ENCODE results near the gene GABRG3.

The GABRG3 gene

DNA sequence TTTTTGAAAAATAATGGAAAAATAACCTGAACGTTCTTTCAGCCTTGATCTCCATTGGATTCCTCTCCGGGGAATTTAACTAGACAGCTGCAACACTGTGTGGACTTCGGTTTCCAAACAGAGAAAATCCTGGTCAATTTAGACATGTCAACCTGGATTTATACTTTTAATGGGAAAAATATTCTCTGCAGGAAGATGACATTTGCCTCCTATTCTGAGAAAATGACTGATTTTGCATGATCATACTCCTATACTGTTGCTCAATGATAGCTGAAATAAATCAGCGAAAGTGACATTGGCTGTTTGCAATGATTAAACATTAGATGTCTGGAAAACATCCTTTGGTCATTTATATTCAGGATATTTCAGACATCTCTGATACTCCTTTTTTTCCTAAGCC lies 94.8 kb downstream of the GABRG3 start:
- DNase-seq = no peak

DNA sequence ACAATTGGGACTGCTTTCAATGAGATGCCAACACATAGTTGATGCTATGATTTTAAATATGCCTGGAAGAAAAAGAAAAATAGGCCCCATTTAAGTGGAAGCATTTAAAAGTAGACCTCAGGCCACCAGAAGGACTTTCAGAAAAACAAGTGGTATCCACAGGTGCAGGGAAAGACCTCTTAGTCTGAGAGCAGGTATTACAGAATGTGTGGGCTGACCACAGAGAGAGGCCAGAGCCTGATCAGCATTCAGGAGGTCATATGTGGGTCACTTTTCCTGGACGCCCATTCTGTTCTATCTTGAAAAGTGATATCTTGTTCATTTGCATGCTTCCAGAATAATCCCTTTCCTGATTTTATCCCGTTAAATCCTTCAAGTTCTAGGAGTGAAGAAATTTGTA lies 95.5 kb downstream of the GABRG3 start:
- DNase-seq = no peak

DNA sequence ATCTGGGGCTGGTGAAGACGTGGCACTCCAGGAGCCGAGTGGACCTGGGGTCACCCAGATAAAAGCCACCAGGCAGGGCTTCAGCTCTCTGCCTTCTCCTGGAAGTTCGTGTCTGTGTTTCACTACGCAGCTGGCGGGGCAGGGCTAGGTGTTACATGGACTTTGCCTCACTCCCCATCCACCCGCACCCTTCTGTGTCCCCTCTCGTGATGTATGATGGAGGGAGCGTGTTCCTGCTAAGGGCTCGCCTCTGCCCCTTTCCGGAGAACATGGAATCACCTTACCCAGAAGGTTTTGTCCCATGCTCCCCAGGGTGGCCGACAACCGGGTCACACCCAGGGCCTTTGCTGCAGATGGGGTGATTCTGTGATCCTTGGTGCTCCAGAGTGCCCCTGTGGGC lies 96.2 kb downstream of the GABRG3 start:
- DNase-seq = no peak

DNA sequence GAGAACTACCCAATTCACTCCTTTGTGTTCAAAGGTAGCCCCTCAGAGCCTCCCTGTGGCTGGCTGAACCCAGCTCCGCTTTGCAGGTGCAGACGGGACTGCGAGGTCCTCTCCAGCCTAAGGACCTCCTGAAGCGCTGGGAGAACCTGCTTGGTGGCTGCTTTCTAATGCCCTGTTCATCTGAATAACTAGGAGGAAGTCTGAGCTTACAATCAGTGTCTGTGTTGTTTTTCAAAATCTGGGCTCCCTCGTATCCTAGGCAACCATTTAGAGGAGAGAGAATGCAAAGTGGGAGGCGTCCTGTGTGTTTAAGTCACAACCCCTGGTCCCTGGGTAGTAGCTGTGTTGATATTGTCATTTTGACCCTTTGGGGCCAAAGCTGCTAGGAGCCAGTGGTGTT lies 99.9 kb downstream of the GABRG3 start:
- no peak for DNase-seq

DNA sequence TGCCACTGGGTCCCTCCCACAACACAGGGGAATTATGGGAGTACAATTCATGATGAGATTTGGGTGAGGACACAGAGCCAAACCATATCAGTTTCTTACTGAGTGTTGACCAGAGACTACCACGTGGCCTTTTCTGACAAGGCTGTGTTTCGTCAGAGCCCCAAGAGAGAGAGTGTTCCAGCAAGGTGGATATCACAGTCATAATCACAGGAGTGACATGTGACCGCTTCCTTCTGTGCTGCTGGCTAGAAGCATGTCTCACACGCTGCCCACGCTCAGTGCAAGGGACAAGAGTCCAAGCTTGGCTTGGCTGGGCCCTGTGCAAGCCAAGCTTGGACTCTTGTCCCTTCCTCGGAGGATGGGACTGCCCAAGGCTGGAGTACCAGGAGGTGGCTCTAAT lies 103.2 kb downstream of the GABRG3 start:
- no peak for DNase-seq

DNA sequence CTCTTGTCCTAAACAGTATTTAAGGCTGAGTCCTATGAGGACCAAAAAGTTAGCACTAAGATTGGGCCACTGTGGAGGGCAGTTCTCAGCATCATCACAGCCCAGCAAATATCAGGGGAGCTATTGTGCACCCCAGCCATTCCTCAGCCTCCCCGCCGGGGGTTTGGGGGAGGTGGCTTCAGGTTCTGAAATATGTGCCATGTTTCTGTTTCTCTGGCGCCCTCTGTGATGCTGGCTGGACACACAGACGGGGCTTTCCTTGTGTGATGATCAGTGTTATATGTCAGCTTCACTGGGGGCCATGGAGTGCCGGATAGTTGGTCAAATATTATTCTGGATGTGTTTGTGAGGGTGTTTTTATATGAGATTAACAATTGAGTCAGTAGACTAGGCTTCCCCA lies 106.8 kb downstream of the GABRG3 start:
- DNase-seq = no peak

DNA sequence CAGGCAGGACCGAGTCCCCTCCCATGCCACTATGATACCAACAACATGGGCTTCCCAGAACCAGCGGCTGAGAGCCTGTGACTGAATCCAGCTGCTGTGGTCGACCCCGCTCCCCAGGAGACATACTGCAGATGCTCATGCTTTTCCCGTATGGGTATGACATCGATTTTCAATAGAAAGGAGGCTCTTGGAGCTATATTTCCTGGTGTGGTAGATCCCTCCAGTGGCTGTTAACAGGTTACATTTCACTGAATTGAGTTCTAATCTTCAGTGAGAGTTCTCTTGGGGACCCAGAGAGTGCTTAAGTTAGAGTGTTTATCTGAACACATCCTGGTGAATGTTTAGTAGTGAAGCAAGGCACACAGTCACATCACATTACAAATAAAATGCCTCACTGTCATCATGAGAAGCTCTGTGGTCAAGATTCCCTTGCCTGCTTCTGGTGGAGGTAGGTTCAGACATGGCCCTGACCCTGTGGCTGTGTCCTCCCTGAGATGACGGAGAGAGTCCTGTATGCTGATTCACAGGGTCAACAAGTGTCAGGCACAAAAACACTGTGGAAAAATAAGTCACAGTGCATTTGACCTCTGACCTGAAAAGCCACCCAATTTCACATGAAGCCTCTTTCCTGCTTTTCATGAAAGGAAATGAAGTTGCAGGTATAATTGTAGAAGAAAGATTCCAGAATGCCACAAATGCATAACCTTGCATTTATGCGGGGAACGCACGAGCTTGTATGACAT lies 110.9 kb downstream of the GABRG3 start:
- no peak for DNase-seq

DNA sequence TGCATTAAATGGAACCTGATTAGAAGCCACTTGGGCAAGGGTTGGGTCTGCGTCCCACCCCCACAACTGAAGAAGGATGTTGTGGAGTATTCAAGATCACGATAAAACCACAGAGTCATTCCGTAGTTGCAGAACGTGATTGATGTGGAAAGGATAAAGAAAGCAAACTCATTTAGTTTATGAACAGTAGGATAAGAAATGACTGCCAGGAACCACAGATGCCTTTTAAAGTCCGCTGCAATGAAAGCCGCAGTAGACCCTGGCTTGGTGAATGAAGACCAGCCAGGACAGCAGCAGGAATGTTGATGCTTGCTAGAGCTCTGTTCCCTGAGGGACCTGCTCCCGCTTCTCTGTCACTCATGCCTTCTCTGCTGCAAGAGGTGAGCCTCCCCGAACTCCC lies 111.5 kb downstream of the GABRG3 start:
- DNase-seq = no peak

DNA sequence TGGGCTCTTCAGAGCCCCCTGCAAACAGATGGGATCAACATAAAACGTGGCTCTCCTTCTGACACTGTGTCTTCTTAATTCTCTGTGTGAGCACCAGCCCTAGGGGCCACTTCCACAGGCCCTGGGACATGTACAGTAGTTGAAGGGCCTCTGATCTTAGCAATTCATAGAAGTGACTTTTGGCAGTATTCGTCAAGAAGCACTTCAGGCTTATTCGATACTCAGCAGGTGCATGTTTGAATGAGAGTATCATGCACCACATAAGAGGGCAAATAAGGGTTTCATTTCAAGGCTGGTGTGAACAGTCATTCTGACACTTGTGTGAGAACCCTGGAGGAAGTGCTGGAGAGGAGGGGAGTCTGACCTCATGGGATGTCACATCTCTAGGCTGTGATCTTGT lies 113.9 kb downstream of the GABRG3 start:
- no peak for DNase-seq

DNA sequence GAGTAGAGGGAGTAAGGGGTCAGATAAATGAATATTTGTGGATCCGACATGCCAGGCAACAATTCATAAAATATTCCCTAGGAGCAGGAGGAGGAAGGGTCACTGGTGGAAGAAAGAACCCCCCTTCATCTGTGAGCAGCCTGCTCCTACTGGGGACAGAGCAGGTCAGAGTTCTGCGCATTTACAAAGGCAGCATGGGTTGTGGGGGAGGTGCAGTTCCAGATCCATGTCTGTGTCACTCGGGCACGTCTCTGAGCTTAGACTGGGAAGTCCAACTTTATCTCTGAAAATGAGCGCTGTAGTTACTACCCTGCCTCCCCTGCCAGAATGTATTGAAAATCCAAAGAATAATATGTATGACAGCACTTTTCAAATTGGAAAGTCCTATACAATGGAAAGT lies 115.2 kb downstream of the GABRG3 start:
- DNase-seq = no peak

DNA sequence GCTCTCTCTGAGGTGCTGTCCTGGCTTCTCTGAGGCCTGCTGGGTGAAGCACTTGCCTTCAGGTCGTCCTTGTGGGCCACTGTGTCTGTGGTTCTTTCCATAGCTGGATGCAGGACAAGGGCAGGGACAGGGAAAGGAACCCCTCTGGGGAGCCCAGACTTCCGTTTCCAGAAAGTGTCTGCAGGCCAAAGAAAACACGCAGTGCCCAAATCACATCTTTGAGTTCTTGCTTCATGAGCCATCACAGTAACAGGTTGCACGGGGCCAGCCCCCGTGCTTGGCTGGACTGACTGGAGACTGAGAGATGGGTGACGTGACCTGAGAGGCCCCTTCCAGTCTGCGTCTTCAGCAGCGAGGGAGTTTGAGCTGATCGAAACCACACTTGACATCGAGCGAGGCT lies 115.8 kb downstream of the GABRG3 start:
- no peak for DNase-seq

DNA sequence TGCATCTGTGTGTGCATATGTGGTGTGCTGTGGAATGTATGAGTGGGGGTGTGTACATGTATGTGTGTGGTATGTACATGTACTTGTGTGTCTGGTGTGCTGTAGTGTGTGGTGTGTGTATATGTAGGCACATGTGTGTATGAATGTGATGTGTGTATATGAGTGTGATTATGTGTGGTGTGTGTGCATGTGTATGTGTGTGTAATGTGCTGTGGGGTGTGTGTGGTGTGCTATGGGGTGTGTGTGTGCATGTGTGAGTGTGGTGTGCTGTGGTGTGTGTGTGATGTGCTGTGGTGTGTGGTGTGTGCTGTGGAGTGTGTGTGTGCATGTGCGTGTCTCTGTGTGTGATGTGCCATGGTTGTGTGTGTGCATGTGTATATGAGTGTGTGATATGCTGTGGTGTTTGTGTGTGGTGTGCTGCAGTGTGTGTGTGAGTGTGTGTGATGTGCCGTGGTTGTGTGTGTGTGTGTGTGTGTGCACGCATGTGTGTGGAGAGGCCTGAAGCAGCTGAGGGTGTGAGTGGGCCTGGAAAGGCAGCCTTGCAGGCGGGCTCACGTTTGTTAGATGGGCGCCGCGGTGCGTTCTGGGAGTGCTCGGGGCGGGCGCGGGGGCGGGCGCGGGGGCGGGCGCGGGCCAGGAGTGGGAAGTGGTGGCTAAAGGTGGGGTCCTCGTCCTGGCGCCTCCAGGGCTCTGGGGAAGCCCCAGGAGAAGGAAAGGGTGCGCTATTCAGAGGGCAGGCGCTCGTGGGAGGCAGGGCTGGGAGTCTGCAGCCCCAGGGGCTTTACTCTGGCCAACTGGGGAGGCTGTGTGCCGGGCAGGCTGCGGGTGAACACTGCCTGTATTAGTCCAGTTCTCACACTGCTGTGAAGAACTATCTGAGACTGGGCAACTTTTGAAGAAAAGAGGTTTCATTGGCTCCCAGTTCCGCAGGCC lies 116.9 kb downstream of the GABRG3 start:
- no peak for DNase-seq

DNA sequence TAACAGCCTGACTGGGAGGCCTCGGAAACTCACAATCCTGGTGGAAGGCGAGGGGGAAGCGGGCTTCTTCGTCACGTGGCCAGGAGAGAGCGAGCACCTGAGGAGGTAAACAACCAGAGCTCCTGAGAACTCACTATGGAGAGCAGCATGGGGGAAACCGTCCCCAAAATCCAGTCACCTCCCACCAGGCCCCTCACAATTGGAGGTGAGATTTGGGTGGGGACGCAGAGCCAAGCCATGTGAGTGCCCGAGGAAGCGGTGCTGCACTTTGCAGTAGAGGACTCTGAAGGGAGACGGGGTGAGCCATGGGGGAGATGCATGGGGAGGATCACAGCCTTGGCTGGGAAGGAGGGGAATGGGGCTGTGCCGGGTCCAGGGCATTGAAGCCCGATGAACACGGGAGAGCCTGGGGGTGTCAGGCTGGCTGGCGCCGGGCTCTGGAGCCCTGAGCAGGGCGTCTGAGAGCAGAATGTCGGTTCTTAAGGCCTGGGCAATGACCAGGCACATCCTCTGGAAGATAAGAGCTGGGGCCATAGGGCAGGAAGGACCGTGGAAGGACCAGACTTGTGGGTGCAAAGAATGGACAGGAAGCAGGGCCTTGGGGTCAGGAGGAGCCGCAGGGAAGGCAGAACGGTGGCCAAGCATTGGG lies 117.7 kb downstream of the GABRG3 start:
- DNase-seq = no peak

DNA sequence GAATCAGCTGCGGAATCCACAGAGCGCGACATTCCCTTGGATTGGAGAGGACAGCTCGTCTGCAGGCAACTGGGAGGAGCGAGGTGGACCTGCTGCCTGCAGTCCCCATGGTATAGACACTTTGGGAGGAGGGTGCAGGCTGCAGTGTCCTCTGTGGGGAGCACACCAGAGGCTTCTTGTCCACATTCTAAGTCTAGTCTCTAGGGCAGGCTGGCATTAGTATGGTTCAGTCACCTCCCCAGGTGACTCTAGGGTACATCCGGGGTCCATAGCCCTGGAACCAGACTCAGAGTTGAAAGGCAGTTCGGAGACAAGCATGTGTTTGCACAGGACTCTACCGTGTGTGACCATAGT lies 118.2 kb downstream of the GABRG3 start:
- DNase-seq = no peak

DNA sequence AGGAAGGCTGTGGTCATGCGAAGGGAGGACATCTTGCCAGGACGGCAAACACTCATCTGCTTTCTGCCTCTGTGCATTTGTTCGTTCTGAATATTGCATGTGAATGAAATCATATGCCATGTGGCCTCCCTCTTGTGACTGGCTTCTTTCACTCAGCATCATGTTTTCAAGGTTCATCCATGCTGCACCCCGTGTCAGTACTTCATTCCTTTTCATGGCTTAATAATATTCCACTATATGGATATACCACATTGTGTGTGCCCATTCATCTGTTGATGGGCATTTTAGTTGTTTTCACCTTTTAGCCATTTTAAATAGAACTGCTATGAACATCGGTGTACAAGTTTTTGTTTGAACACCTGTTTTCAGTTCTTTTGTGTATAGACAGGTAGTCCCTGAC lies 118.7 kb downstream of the GABRG3 start:
- no peak for DNase-seq

DNA sequence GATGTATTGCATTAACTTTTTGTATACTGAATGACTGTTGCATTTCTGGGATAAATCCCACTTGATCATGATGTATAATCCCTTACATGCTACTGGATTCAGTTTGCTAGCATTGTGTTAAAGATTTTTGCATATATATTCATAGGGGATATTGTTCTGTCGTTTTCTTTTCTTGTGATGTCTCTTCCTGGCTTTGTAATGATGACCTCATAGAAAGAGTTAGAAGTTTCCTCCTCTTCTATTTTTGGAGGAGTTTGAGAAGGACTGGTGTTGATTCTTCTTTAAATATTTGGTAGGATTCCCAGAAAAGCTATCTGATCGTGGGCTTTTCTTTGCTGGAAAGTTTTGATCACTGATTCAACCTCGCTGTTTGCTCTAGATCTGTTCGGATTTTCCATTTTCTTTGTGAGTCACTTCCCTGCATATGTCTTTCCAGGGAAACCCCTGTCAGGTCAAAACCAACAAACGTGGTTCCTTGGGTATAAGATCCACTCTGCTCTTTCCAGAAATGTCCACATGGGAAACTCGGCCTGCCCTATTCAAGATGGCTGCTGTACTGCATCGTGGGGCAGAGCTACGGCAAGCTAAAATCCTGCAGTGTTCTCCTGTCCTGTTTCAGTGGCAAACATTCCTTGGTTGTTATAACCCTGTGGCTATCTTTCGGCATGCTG lies 120.4 kb downstream of the GABRG3 start:
- DNase-seq = no peak

DNA sequence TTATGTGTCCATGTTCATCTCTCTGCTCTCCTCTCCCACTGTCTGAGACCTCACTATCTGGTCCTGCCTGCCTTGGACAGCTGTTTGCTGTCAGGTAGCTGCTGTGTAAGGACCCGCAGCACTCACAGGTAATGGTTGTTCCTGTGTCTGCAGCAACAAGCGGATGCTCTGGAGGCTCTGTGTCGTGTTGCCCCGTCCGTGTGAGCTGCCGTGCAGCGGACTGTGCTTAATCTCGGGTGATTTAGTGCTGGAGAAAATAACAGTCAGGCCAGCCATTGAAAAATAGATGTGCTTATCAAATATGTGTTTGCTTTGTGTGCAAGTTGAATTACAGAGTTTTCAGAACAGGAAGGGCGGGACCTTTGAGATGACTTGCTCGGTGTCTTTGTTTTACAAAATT lies 121.4 kb downstream of the GABRG3 start:
- no peak for DNase-seq

DNA sequence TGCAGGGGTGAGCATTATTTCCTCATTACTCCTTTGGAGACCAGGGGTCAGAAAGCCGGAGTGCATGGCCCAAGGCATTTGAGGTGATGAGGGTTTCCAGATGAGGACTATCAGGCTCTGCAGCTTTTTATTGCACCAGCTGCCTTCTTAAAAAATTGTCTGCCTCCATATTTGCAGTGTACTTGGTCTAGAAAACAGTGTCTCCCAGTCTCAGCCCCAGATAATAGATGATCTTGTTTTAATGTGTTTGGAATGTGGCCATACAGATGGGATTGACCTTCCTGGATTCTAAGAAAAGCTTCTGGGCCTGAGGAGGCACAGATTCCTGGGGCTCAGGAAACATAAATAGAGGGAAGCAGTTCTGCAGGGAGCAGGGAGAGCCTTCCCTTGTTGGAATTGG lies 123.3 kb downstream of the GABRG3 start:
- DNase-seq = no peak

DNA sequence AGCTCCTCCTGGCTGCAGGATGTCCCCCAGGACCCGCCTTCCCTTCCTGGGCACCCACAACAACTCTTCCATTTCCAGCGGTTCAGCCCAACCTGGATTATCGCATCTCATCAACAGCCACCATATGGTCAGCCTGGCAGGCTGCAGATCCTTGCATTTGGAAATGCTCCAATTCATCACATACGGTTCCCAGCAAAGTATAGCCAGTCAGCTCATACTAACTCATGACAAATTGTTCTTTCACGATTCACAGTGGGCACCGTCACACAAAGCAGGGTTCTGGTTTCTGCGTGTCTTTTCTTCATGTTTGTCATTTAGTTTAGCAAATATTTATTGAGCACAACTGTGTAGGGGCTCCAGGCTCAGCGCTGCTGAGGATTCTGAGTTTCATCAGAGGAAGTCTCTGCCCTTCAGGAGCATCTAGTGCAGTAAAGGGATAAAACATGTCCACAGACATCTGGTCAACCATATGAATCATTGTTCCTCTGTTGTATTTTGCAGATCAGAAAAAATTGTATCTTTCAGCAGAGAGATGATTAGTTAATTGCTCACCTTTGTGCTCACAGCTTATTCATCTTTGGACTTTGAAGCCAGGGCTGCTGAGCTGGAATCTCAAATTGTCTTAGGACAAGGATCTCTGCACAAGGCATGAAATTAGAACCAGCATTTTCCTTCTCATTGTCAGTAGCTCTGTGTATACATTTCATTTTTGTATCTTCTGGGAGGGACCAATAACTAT lies 125.1 kb downstream of the GABRG3 start:
- no peak for DNase-seq

DNA sequence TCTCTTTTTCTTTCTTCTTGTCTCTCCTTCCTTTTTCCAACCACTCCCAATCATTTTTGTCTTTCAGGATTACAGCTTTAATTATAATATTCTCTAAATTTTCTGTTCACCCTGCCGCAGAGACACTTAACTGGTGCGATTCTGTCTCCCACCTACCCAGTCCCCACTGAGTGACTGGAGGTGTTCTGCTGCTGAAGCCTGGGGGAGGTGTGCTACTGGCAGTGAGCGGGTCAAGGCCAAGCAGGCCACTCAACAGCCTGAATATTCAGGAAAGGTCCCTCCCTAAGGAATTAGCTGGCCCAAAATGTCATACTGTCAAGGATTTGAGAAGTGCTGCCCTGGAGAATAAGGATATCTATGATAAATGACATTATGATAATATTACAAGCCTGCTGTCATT lies 126.5 kb downstream of the GABRG3 start:
- no peak for DNase-seq

DNA sequence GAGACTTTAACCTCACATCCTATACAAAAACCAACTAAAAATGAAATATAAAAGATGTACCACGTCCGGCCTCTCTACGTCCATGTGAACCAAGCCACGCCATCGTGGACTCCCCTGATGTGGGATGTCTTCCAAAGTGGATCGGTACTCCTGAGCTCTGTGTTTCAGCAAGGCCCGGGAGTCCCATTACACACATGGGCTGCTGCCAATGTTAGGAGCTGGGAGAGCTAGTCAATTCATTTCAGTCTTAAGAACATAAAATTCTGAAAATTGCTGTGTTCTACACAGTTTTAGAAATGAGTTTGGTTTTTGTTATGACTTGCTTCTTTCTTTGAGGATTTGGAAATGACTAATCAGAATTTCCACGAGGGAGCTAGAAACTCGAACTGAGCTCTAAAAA lies 131.0 kb downstream of the GABRG3 start:
- DNase-seq = no peak

DNA sequence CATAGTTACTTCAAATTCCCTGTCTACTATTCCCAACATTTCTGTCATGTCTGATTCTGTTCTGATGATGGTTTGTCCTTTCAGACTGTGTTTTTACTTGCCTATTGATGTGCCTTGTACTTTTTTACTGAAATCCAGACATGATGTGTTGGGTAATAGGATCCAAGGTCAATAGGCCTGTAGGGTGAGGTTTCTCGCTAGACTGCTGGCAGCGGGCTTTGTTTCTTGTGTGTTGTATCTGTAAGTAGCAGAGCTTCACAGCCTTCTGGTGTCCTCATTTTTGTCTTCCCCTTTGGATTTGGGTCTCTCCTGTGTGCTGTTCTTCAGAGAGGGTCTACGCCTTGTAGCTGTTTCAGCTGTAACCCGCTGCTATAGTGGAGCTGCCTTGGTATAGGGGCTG lies 140.3 kb downstream of the GABRG3 start:
- DNase-seq = no peak

DNA sequence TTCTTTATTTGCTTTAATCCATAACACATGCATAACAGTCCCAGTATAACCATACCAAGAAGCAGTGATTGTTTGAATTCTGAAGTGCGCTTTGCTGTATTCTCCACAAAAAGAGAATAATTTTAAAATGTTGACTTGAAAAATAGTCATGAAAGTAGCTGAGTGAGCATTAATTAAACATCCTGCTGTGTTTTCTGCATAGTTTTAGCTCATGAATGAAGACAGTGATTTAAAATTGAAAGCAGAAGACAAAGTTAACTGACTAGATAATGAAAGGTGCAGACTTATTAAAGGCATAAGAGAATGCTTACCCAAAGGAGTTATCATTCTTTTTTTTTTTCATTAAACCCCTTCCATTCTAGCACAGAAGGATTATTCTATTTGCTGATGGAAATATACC lies 143.5 kb downstream of the GABRG3 start:
- DNase-seq = no peak
